HG03575 (cell line): ENCODE results near the gene CMSS1.

ENCODE experiments used
- ATAC-seq: cut with Tn5 transposase; IDR thresholded peaks from one replicate; pipeline ENCODE4 v1.9.1; 2021; ENCODE audit not compliant: unreplicated experiment, insufficient number of reproducible peaks, low FRiP score; ENCODE audit errors: extremely low read depth

Gene CMSS1

GRCh38 chr3:99920481-99921376 lies 103.1 kb downstream of the CMSS1 start:
- no peak for ATAC-seq

GRCh38 chr3:99921377-99921695 lies 103.7 kb downstream of the CMSS1 start:
- ATAC-seq = no peak

- no peak for ATAC-seq
These were observed 104.3 kb downstream of the CMSS1 start for GRCh38 chr3:99921986-99922385.

GRCh38 chr3:99923873-99924272 lies 106.2 kb downstream of the CMSS1 start:
- no peak for ATAC-seq

- no peak for ATAC-seq
These were observed 108.0 kb downstream of the CMSS1 start for GRCh38 chr3:99925584-99926230.

GRCh38 chr3:99927671-99928457 lies 110.2 kb downstream of the CMSS1 start:
- no peak for ATAC-seq

GRCh38 chr3:99928771-99929744 lies 111.4 kb downstream of the CMSS1 start:
- no peak for ATAC-seq

- ATAC-seq = no peak
These were observed 112.1 kb downstream of the CMSS1 start for GRCh38 chr3:99929745-99930139.

- no peak for ATAC-seq
These were observed 113.4 kb downstream of the CMSS1 start for GRCh38 chr3:99931059-99931458.

GRCh38 chr3:99933971-99934750 lies 116.5 kb downstream of the CMSS1 start:
- ATAC-seq = no peak

GRCh38 chr3:99934975-99935797 lies 117.5 kb downstream of the CMSS1 start:
- ATAC-seq = no peak

GRCh38 chr3:99938270-99938911 lies 120.7 kb downstream of the CMSS1 start:
- no peak for ATAC-seq

- ATAC-seq = no peak
These were observed 122.2 kb downstream of the CMSS1 start for GRCh38 chr3:99939876-99940275.

- ATAC-seq = no peak
These were observed 122.7 kb downstream of the CMSS1 start for GRCh38 chr3:99940350-99940749.

GRCh38 chr3:99941211-99941610 lies 123.5 kb downstream of the CMSS1 start:
- ATAC-seq = no peak

GRCh38 chr3:99943931-99944761 lies 126.5 kb downstream of the CMSS1 start:
- ATAC-seq = no peak
